Lung (tissue), 12 donors: Measurements from ENCODE around the gene NMT2. TPM values are rescaled to one million over a fixed set of nuclear protein-coding genes. Genes with fewer than 3 reads are reported as not detected.

Experiments
- ATAC-seq: fragments of 200-7000 bp; cut with Tn5 transposase; one replicate; pipeline ENCODE4 v1.9.1; 2020; ENCODE audit warnings: moderate number of reproducible peaks; ENCODE audit not compliant: insufficient read depth, low FRiP score
- DNase-seq, 3 donors: peaks; one replicate each; pipeline ENCODE4 v3.0.0-alpha.2; 2013 to 2017
- H3K27ac ChIP-seq, 2 donors: one replicate each; pipeline ENCODE4 v1.5.1; 2013; ENCODE audit warnings: mild to moderate bottlenecking in 2 of 2, moderate library complexity in 2 of 2, control low read depth in 1 of 2, inconsistent platforms in 1 of 2, low read depth in 1 of 2, low read length in 1 of 2
- H3K27me3 ChIP-seq, 3 donors: one replicate each; pipeline ENCODE4 v1.5.1; 2013; ENCODE audit warnings: low read length in 2 of 3; ENCODE audit not compliant: control insufficient read depth in 3 of 3, insufficient read depth in 3 of 3
- H3K36me3 ChIP-seq, 4 donors: one replicate each; pipeline ENCODE4 v1.5.1; 2013; ENCODE audit warnings: low read length in 4 of 4, mild to moderate bottlenecking in 1 of 4, moderate library complexity in 1 of 4; ENCODE audit not compliant: control insufficient read depth in 4 of 4, insufficient read depth in 4 of 4
- H3K4me1 ChIP-seq, 5 donors: one replicate each; pipeline ENCODE4 v1.5.1; 2013; ENCODE audit warnings: low read length in 5 of 5, mild to moderate bottlenecking in 2 of 5, moderate library complexity in 1 of 5; ENCODE audit not compliant: control insufficient read depth in 5 of 5, insufficient read depth in 5 of 5
- H3K4me3 ChIP-seq: one replicate; pipeline ENCODE4 v1.5.1; 2013; ENCODE audit warnings: mild to moderate bottlenecking, control low read depth, moderate library complexity
- H3K9ac ChIP-seq, 2 donors: one replicate each; pipeline ENCODE4 v1.5.1; 2013; ENCODE audit warnings: low read length in 2 of 2, control low read depth in 1 of 2; ENCODE audit not compliant: insufficient read depth in 1 of 2
- H3K9me3 ChIP-seq, 4 donors: one replicate each; pipeline ENCODE4 v1.5.1; 2013; ENCODE audit warnings: low read length in 3 of 4, mild to moderate bottlenecking in 1 of 4, moderate library complexity in 1 of 4; ENCODE audit not compliant: control insufficient read depth in 4 of 4, insufficient read depth in 3 of 4
- CTCF ChIP-seq: IDR thresholded peaks from 2 replicates; pipeline ENCODE4 v1.5.1; 2012; ENCODE audit warnings: mild to moderate bottlenecking; ENCODE audit errors: control extremely low read depth, extremely low read depth
- WGBS, 2 donors: extraction: QIAGEN DNeasy Blood & Tissue Kit; methylation state at CpG; one replicate each; pipeline ENCODE4 v1.1.7; 2013; 5-methylcytosine and 5-hydroxymethylcytosine counted together
- polyA plus RNA-seq, 2 donors: library from polyadenylated mRNA; stranded (reverse); fragments of 200-250 nt; gene quantifications; one replicate each; pipeline ENCODE4 v1.2.1, GENCODE V29; 2013
- total RNA-seq, 2 donors: library from RNA; depleted of rRNA in 1 of 2; stranded (reverse); fragments of >200 nt in 1 of 2; gene quantifications; one replicate each; pipeline ENCODE4 v1.2.1, GENCODE V29; 2014 to 2021
- donor health status: control.
- donor health status: control.
- donor health status: Bipolar disorder and iron deficiency.
- donor health status: healthy.
- donor health status: DM: yes; HTN: yes; CAD: no.

NMT2 gene
- total and polyA plus RNA-seq, 4 donors = 3.5 to 20.0 (median 6.4) TPM

GRCh38 chr10:15213461-15213861 lies 45.0 kb upstream of the NMT2 start:
- Histone ChIP-seq H3K9ac (no peak overlapping the region), H3K4me1 (peaks cover 0 to 3% (median 0%) of the 10 kb centered on the region in 5 donors), H3K27ac (no peak overlapping the region), H3K4me3 (no peak overlapping the region), H3K9me3 (peaks cover 0 to 3% (median 0%) of the 10 kb centered on the region in 4 donors), H3K36me3 (peaks cover 0 to 25% (median 12%) of the 10 kb centered on the region in 4 donors), H3K27me3 (no peaks in the 10 kb centered on the region)
- 94 to 97% methylated on average over 18 of the region's 18 CpGs for WGBS, 2 donors
- DNase-seq (no peak), ATAC-seq (no peak)
- no peak for TF ChIP-seq CTCF

GRCh38 chr10:15211464-15211979 lies 43.0 kb upstream of the NMT2 start:
- WGBS, 2 donors = 90 to 93% methylated on average over 6 of the region's 6 CpGs
- no peak overlapping the region for H3K27ac ChIP-seq
- peaks cover 0 to 3% (median 0%) of the 10 kb centered on the region in 4 donors for H3K9me3 ChIP-seq

GRCh38 chr10:15210521-15210920 lies 42.0 kb upstream of the NMT2 start:
- Histone ChIP-seq H3K9me3 (peaks cover 0 to 3% (median 0%) of the 10 kb centered on the region in 4 donors), H3K36me3 (peaks cover 0 to 30% (median 10%) of the 10 kb centered on the region in 4 donors), H3K27ac (no peak overlapping the region), H3K4me3 (no peak overlapping the region), H3K9ac (no peak overlapping the region), H3K27me3 (no peaks in the 10 kb centered on the region), H3K4me1 (peaks cover 0 to 3% (median 0%) of the 10 kb centered on the region in 5 donors)
- 88 to 94% methylated on average over 8 of the region's 8 CpGs for WGBS, 2 donors
- no peak for TF ChIP-seq CTCF
- DNase-seq = no peak
- no peak for ATAC-seq

More at GRCh38 chr10:15211464-15211979, 43.0 kb upstream of the NMT2 start:
- no peak overlapping the region for H3K4me3 ChIP-seq
- no peak for TF ChIP-seq CTCF
- no peaks in the 10 kb centered on the region for H3K27me3 ChIP-seq
- peaks cover 0 to 3% (median 0%) of the 10 kb centered on the region in 5 donors for H3K4me1 ChIP-seq
- DNase-seq = no peak
- no peak for ATAC-seq
- peaks cover 0 to 25% (median 12%) of the 10 kb centered on the region in 4 donors for H3K36me3 ChIP-seq
- H3K9ac ChIP-seq = no peak overlapping the region
